ENCODE results near the gene FOXP1. TPM values are rescaled to one million over a fixed set of nuclear protein-coding genes. Genes with fewer than 3 reads are reported as not detected.

The FOXP1 gene
- total RNA-seq, 4 donors from 2014 or later, result 86.4 to 107 (median 93.8) TPM

DNA sequence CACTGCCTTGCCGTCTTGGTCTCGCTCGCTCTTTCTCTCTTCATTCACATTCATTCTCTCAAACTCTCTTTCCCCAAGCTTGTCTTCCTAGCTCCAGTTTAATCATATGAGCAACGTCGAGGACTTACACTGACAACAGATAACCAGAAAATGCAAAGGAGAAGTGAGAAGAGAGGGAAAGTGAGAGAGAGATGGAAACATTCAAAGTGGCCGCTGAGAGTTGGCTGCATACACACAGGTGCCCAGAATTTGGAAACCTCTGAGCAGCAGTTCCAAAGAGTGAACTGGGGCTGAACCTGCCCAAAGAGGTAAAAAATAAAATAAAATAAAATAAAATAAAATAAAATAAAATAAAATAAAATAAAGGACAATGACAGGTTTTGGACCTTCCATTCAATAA lies 583.0 kb downstream of the FOXP1 start:
- Histone ChIP-seq H3K4me1 (peaks cover 0 to 17% (median 6%) of the 10 kb centered on the region in 4 donors), H3K4me3 (no peak overlapping the region), H3K36me3 (peaks cover 0 to 17% (median 0%) of the 10 kb centered on the region in 3 donors), H3K9me3 (no peaks in the 10 kb centered on the region), H3K27me3 (no peaks in the 10 kb centered on the region), H3K27ac (no peak overlapping the region)
- DNase-seq (ENCODE audit: low spot score in 2 of 2), result no peak
- 86 to 89% methylated on average over 6 of the region's 6 CpGs for WGBS, 2 donors
- no peak for TF ChIP-seq POLR2A (IDR thresholded peaks at IDR 0.05)
- TF ChIP-seq, protein P1, sequence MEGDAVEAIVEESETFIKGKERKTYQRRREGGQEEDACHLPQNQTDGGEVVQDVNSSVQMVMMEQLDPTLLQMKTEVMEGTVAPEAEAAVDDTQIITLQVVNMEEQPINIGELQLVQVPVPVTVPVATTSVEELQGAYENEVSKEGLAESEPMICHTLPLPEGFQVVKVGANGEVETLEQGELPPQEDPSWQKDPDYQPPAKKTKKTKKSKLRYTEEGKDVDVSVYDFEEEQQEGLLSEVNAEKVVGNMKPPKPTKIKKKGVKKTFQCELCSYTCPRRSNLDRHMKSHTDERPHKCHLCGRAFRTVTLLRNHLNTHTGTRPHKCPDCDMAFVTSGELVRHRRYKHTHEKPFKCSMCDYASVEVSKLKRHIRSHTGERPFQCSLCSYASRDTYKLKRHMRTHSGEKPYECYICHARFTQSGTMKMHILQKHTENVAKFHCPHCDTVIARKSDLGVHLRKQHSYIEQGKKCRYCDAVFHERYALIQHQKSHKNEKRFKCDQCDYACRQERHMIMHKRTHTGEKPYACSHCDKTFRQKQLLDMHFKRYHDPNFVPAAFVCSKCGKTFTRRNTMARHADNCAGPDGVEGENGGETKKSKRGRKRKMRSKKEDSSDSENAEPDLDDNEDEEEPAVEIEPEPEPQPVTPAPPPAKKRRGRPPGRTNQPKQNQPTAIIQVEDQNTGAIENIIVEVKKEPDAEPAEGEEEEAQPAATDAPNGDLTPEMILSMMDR (IDR thresholded peaks at IDR 0.05), result no peak
- TF ChIP-seq EP300 (IDR thresholded peaks at IDR 0.05), result no peak

DNA sequence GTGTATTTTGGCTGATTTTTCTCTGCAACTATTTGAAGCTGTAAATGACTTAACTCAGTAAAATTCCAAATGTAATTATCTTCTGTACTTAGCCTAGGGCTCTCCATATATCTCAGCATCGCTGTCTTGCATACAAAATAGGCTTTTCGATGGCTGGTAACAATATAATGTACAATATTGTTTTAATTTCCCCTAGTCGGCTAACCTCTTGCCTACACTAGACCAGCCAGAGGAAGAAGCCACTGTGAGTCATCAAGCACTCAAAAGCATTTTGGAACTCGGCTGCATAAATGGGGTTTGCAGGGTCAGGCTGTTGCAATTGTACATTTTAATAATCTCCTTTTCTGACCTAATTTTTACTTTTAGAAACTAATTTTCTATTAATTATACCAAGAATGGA lies 583.8 kb downstream of the FOXP1 start:
- Histone ChIP-seq H3K4me1 (peaks cover 0 to 14% (median 6%) of the 10 kb centered on the region in 4 donors), H3K9me3 (no peaks in the 10 kb centered on the region), H3K27me3 (no peaks in the 10 kb centered on the region), H3K27ac (peak overlapping the region in 1 of 4 donors; percentile 20), H3K4me3 (no peak overlapping the region), H3K36me3 (peaks cover 0 to 17% (median 0%) of the 10 kb centered on the region in 3 donors)
- TF ChIP-seq POLR2A (IDR thresholded peaks at IDR 0.05) (no peak), EP300 (IDR thresholded peaks at IDR 0.05) (peak in 1 of 2 donors; percentile 15)
- TF ChIP-seq, protein P1 (IDR thresholded peaks at IDR 0.05), result no peak
- WGBS, 2 donors, result 20 to 21% methylated on average over 4 of the region's 4 CpGs
- DNase-seq (ENCODE audit: low spot score in 2 of 2), result no peak

- Histone ChIP-seq H3K9me3 (no peaks in the 10 kb centered on the region), H3K27ac (no peak overlapping the region), H3K27me3 (no peaks in the 10 kb centered on the region), H3K36me3 (peaks cover 0 to 25% (median 0%) of the 10 kb centered on the region in 3 donors), H3K4me1 (peaks cover 0 to 14% (median 6%) of the 10 kb centered on the region in 4 donors), H3K4me3 (no peak overlapping the region)
- WGBS, 2 donors, result 97 to 100% methylated on average over 7 of the region's 7 CpGs
- TF ChIP-seq POLR2A (IDR thresholded peaks at IDR 0.05), result no peak
- DNase-seq (ENCODE audit: low spot score in 2 of 2), result no peak
Observed at GRCh38 chr3:70996082-70996481, 587.4 kb downstream of the FOXP1 start.

- TF ChIP-seq EP300 (IDR thresholded peaks at IDR 0.05) (no peak), POLR2A (IDR thresholded peaks at IDR 0.05) (no peak)
- TF ChIP-seq, protein P1 (IDR thresholded peaks at IDR 0.05), result no peak
- H3K9me3 ChIP-seq, result no peaks in the 10 kb centered on the region
- WGBS, 2 donors, result 97 to 98% methylated on average over 3 of the region's 3 CpGs
- no peak for DNase-seq (ENCODE audit: low spot score in 2 of 2)
- peaks cover 0 to 25% (median 0%) of the 10 kb centered on the region in 3 donors for H3K36me3 ChIP-seq
- no peak overlapping the region for H3K4me3 ChIP-seq
- no peaks in the 10 kb centered on the region for H3K27me3 ChIP-seq
- H3K4me1 ChIP-seq, result peaks cover 0 to 11% (median 5%) of the 10 kb centered on the region in 4 donors
- H3K27ac ChIP-seq, result no peak overlapping the region
Observed at GRCh38 chr3:70994644-70995043, 588.9 kb downstream of the FOXP1 start.

- Histone ChIP-seq H3K27me3 (no peaks in the 10 kb centered on the region), H3K36me3 (peaks cover 0 to 29% (median 0%) of the 10 kb centered on the region in 3 donors), H3K9me3 (no peaks in the 10 kb centered on the region), H3K27ac (no peak overlapping the region), H3K4me1 (peaks cover 0 to 21% (median 4%) of the 10 kb centered on the region in 4 donors), H3K4me3 (no peak overlapping the region)
- DNase-seq (ENCODE audit: low spot score in 2 of 2), result no peak
- TF ChIP-seq EP300 (IDR thresholded peaks at IDR 0.05) (no peak), POLR2A (IDR thresholded peaks at IDR 0.05) (no peak)
- TF ChIP-seq, protein P1 (IDR thresholded peaks at IDR 0.05), result no peak
- 84 to 86% methylated on average over 11 of the region's 11 CpGs for WGBS, 2 donors
Observed at GRCh38 chr3:70992562-70993204, 590.8 kb downstream of the FOXP1 start.
